Measurements from ENCODE around the gene CCDC171.

DNA sequence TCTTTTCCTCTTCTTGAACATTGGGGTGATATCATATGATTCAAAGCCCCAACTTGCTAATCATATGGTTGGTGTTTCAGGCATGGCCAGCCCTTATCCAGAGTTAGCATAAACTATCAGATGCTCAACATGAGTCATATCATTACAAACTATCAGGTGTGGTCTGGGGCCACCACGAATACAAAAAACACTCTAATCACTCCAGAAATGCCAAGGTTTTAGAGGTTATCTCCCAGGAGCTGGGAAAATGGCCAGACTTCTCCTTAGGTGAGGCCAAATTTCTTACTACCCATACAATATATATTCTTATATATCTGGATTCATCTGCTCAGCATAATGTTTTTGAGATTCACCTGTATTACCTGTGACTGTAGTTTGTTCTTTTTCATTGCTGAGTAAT lies 210.5 kb downstream of the CCDC171 start:
- TF ChIP-seq, protein P1, sequence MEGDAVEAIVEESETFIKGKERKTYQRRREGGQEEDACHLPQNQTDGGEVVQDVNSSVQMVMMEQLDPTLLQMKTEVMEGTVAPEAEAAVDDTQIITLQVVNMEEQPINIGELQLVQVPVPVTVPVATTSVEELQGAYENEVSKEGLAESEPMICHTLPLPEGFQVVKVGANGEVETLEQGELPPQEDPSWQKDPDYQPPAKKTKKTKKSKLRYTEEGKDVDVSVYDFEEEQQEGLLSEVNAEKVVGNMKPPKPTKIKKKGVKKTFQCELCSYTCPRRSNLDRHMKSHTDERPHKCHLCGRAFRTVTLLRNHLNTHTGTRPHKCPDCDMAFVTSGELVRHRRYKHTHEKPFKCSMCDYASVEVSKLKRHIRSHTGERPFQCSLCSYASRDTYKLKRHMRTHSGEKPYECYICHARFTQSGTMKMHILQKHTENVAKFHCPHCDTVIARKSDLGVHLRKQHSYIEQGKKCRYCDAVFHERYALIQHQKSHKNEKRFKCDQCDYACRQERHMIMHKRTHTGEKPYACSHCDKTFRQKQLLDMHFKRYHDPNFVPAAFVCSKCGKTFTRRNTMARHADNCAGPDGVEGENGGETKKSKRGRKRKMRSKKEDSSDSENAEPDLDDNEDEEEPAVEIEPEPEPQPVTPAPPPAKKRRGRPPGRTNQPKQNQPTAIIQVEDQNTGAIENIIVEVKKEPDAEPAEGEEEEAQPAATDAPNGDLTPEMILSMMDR (IDR thresholded peaks at IDR 0.05), result no peak
- TF ChIP-seq POLR2A (IDR thresholded peaks at IDR 0.05), result no peak
